ENCODE results near the gene UBE4A.

Gene UBE4A

GRCh38 chr11:118417801-118418200 lies 58.4 kb downstream of the UBE4A start:
- Histone ChIP-seq H3K27ac (replicated peaks) (no peak overlapping the region), H3K4me3 (replicated peaks; ENCODE audit: insufficient read depth, low read length) (no peak overlapping the region), H3K27me3 (ENCODE audit: insufficient read depth, poor library complexity, severe bottlenecking) (no peaks in the 10 kb centered on the region)
- no peak for TF ChIP-seq GABPA (IDR thresholded peaks at IDR 0.05; ENCODE audit: low read depth)
- TF ChIP-seq REST (IDR thresholded peaks at IDR 0.05; ENCODE audit: insufficient replicate concordance, low read depth) = no peak
- TF ChIP-seq CTCF (IDR thresholded peaks at IDR 0.05; ENCODE audit: insufficient read depth, low read length) = no peak
- no peak for TF ChIP-seq POLR2AphosphoS5 (IDR thresholded peaks at IDR 0.05; ENCODE audit: low read depth)
- TF ChIP-seq SPI1 (IDR thresholded peaks at IDR 0.05; ENCODE audit: borderline replicate concordance, low read depth) = no peak
- no peak for DNase-seq (ENCODE audit: low read depth in 1 of 2, low spot score in 1 of 2)

GRCh38 chr11:118418766-118419165 lies 59.4 kb downstream of the UBE4A start:
- DNase-seq (ENCODE audit: low read depth in 1 of 2, low spot score in 1 of 2) = no peak
- H3K27ac ChIP-seq (replicated peaks) = no peak overlapping the region

GRCh38 chr11:118427707-118428106 lies 68.3 kb downstream of the UBE4A start:
- Histone ChIP-seq H3K4me3 (replicated peaks; ENCODE audit: insufficient read depth, low read length) (no peak overlapping the region), H3K27me3 (ENCODE audit: insufficient read depth, poor library complexity, severe bottlenecking) (no peaks in the 10 kb centered on the region), H3K27ac (replicated peaks) (no peak overlapping the region)
- no peak for DNase-seq (ENCODE audit: low read depth in 1 of 2, low spot score in 1 of 2)
- TF ChIP-seq SPI1 (IDR thresholded peaks at IDR 0.05; ENCODE audit: borderline replicate concordance, low read depth) (no peak), GABPA (IDR thresholded peaks at IDR 0.05; ENCODE audit: low read depth) (no peak), REST (IDR thresholded peaks at IDR 0.05; ENCODE audit: insufficient replicate concordance, low read depth) (no peak), CTCF (IDR thresholded peaks at IDR 0.05; ENCODE audit: insufficient read depth, low read length) (no peak), POLR2AphosphoS5 (IDR thresholded peaks at IDR 0.05; ENCODE audit: low read depth) (no peak)

More at GRCh38 chr11:118418766-118419165, 59.4 kb downstream of the UBE4A start:
- Histone ChIP-seq H3K4me3 (replicated peaks; ENCODE audit: insufficient read depth, low read length) (no peak overlapping the region), H3K27me3 (ENCODE audit: insufficient read depth, poor library complexity, severe bottlenecking) (no peaks in the 10 kb centered on the region)
- TF ChIP-seq SPI1 (IDR thresholded peaks at IDR 0.05; ENCODE audit: borderline replicate concordance, low read depth) = no peak
- no peak for TF ChIP-seq CTCF (IDR thresholded peaks at IDR 0.05; ENCODE audit: insufficient read depth, low read length)
- no peak for TF ChIP-seq REST (IDR thresholded peaks at IDR 0.05; ENCODE audit: insufficient replicate concordance, low read depth)
- no peak for TF ChIP-seq GABPA (IDR thresholded peaks at IDR 0.05; ENCODE audit: low read depth)
- TF ChIP-seq POLR2AphosphoS5 (IDR thresholded peaks at IDR 0.05; ENCODE audit: low read depth) = no peak

Measured in HL-60 (cell line).